ENCODE results near the gene ANO6.
A peak's percentile ranks its signal among the peaks of the same experiment; 100 is the strongest.

The ANO6 gene

DNA sequence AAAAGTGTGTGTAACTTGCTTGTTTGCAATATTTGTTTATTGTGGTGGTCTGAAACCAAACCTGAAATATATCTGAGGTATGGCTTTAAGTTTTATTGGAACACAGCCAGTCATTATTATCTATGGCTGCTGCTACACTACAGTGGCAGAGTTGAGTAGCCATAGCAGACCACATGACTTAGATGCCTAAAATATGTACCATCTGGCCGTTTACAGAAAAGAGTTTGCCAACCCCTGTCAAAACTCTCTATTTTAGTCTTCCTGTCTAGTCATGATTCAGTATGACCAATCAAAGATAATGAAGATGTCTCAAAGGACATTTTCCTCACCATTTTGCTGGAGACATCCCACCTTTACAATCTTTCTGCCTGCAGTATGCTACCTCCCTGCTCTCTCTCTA, 242.3 kb downstream of the ANO6 start:
- no peak for DNase-seq (ENCODE audit: low read depth)

DNA sequence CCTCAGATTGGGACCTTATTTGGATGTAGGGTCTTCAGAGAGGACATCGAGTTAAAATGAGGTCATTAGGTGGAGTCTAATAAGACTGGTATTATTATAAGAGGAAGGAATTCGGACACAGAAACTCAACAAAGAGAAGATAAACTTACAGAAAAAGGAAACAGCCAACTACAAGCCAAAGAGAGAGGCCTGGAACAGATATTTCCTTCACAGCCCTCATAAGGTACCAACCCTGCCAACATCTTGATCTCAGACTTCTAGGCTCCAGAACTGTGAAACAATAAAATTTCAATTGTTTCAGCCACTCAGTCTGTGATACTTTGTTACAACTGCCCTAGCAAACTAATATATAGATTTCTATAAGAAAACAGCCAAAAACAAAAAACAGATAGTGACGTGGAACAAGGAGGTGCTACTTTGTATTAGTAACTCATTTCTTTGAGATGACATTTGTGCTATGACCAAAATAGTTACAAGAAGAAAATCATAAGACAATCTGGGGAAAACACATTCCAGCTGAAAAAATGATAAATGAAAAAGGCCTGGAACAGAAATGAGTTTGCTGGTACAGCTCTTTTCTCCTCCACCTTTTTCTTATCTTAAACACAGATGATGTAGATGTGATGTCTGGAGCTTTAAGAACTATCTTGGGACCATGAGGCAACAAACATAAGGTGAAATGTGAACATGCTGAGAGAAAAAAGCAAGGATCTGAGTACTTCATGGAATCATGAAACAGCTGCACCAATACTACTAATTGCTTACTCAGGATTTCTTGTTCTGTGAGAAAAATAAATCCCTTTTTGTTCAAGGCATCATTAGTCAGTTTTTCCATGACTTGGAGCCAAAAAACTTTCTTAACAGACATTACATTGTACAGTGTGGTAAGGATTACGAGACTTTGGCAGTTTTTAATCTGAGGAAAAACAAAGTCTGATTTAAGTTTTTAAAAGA, 243.2 kb downstream of the ANO6 start:
- peak; percentile 2 for DNase-seq (ENCODE audit: low read depth)

DNA sequence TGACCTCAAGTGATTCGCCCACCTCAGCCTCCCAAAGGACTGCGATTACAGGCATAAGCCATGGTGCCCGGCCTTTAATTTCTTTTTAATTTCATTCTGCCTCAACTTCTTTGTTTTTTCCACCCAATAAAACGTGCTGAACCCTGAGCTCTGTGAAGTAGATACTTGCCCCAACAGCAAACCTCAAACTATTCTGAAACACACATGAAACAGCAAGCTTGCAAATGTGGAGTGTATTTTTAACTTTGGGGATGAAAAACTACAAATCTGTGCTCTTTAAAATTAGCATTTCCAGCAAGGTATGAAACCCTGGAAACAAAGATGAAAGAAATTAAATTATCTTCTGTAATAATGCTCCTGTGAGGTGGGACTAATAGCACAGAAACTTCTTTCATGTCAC, 246.6 kb downstream of the ANO6 start:
- DNase-seq (ENCODE audit: low read depth), result no peak

DNA sequence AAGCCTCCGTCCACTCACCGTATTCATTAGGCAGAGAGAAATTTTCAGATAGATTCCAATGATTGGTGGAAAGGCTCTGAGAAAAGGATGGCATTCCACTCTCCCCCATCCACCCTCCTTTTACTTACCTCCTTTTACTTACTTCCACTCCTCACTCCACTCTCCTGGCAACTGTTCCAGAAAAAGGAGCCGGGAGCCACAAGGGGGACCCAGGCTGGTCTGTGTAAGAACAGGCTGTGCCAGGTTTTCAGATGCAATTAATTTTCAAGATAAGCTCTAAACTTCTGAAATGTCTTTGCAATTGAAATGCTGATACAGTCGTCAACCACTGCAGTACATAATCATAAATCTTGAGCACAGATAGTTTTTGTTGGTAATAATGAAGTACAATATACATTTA, 248.8 kb downstream of the ANO6 start:
- DNase-seq (ENCODE audit: low read depth), result no peak

DNA sequence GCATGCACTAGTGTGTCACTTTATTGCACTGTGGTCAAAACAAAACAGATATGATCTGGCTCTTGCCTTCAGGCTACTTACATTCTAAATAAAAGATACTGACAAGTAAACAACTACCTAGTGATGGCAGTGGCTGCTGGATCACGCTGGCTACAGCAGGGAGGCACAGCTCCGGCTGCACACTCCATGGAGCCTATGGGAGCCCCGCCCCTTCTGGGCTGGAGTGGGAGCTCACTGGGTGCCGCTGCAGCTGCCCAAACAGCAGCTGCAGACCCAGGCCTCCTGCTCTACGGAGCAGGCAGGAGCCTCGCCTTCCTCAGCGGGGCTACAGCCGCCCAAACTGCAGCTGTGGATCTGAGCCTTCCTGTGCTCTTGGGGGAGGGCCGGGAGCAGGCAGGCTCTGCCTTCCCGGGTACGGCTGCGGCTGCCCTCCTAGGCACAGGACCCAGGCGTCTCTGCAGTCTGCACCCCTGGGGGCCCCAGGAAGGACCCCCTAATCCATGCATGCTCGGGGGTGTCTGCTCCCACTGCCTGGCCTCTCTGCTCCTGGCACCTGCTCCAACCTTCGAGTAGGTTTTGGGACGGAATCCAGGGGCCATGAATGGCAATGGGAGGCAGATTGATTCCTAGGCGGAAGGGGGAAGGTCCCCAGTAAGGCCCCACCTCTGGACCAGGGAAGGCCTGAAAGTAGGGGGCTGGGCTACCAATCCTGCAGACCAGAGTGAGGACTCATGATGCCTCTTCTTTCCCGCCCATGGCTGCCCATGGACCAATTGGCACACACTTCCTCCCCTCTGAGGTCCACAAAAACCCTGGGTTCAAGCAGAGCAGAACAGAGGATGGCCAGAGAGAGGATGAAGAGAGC, 253.1 kb downstream of the ANO6 start:
- DNase-seq (ENCODE audit: low read depth), result no peak

DNA sequence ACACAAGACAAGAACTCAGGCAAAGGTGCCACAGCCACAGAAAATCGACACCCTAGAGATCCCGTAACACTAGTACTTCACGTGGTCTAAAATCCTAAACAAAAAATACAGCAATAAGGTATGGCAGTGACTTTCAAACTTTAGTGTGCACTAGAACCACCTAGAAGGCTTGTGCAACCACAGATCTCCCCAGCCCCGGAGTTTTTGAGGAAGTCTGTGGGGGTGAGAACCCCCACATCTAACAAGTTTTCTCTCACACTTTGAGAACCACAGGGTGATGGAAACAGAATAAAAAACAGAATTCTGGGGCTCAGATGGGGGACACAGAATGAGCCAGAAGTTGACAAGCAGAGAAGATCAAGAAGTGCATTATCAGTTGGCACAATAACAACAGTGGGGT, 254.0 kb downstream of the ANO6 start:
- DNase-seq (ENCODE audit: low read depth), result no peak

DNA sequence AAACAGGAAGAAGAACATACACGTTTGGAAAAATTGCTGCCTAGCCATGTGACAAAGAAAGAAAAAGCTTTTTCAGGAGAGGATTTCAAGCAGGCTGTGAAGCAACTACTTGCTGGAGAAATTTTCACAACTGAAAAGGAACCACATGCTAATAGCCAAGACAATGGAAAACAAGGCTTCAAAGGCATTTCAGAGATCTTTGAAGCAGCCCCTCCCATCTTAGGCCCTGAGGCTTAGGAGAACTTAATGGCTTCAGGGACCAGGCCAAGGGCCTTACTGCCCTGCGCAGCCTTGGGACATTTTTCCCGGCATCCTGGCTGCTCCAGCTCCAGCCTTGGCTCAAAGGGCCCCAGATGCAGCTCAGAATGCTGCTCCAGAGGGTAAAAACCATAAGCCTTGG, 257.7 kb downstream of the ANO6 start:
- DNase-seq (ENCODE audit: low read depth), result no peak

DNA sequence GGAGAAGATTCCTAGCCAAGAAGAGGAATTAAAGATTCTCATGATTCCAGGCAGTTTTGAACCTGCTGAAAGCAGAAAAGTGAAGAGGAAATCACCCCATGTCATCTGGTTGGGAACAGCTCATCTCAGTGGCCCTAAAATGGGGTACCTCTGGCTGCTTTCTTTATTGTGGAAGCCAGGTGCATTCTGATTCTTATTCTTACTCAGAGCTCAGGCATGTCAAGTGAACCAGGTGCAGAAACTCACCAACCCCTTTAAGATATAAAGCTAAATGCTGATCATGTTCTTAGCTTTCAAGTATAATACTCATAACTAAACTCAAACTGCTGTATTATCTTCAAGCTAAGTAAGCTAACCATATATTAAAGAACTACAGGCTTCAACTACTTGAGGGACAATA, 259.7 kb downstream of the ANO6 start:
- no peak for DNase-seq (ENCODE audit: low read depth)

DNA sequence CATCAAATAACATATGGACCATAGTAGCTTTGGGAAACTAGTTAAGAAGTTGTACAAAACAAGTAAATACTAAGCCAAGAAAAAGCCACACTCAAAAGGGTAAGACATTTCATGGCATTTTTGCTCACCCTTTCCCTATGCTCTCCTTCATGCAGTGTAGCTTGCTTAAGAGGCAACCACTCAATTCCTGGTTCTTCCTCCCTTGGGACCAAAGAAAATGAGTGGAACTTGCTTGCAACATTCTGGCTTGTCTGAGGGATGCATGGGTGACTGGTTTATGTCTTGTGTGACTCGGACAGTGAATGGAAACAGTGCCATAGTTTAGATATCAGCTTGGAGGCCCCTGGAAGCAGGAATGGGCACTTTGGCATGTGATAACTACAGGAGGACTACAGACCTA, 261.6 kb downstream of the ANO6 start:
- DNase-seq (ENCODE audit: low read depth), result peak; percentile 3

DNA sequence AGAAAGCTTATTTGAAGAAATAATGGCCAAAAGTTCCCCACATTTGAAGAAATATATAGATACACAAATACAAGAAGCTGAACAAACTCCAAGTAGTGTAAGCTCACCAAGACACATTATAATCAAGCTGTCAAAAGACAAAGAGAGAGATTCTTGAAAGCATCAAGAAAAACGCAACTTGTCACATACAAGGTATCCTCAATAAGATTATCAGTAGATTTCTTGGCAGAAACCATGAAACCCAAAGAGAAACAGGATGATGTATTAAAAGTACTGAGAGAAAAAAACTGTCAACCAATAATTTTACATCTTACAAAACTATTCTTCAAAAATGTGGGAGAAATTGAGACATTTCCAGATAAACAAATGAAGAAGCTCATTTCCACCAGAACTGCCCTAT, 263.0 kb downstream of the ANO6 start:
- no peak for DNase-seq (ENCODE audit: low read depth)

DNA sequence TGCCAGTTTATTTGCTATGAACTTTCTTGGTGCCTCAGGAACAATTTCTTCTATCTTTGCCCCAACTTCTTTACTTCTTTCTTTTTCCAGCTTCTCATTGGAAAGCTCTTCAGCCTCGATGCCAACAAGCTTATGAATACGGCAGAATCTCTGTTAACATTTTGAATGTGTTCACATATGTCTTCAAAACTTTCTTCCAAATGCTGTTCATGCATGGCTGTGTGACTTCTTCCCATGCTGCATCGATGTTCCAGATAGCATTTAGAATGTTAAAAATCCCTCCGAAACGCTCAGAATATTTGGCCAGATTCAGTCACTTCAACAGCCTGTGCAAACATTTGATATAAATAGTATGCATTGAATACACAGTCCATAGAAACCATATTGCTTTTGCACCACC, 265.9 kb downstream of the ANO6 start:
- no peak for DNase-seq (ENCODE audit: low read depth)

DNA sequence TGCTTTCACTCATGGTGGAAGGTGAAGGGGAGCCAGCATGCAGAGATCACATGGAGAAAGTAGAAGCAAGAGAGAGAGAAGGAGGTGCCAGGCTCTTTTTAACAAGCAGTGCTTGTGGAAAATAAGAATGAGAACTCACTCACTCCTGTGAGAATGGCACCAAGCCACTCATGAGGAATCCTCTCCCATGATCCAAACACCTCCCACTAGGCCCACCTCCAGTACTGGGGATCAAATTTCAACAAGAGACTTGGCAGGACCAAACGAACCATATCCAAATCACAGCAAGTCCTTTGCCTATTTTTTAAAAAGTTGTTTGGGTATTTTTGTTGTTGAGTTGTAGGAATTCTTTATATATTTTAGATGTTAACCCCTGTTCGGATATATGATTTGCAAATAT, 267.7 kb downstream of the ANO6 start:
- DNase-seq (ENCODE audit: low read depth), result peak; percentile 13
